C4-2B (cell line): Measurements from ENCODE around the gene DLG1.

Source experiments
- H3K27ac ChIP-seq: fragments of 450-650 bp; 2 replicates; pipeline ENCODE4 v1.5.1; 2017
- CTCF ChIP-seq: fragments of 450-650 bp; conservative IDR thresholded peaks from 2 replicates; pipeline ENCODE4 v1.5.1; 2017; ENCODE audit warnings: mild to moderate bottlenecking
- ZFX ChIP-seq: fragments of 450-650 bp; IDR thresholded peaks from 2 replicates; pipeline ENCODE4 v1.6.1; 2017

Gene DLG1

GRCh38 chr3:197296545-197296944 lies 1.9 kb downstream of the DLG1 start:
- TF ChIP-seq CTCF (no peak), ZFX (no peak)
- H3K27ac ChIP-seq = no peak overlapping the region

- no peak for TF ChIP-seq CTCF
- TF ChIP-seq ZFX = no peak
- H3K27ac ChIP-seq = no peak overlapping the region
These were observed 2.5 kb downstream of the DLG1 start for GRCh38 chr3:197295871-197296270.

- TF ChIP-seq ZFX = no peak
- TF ChIP-seq CTCF = no peak
- no peak overlapping the region for H3K27ac ChIP-seq
These were observed 4.7 kb downstream of the DLG1 start for GRCh38 chr3:197293605-197294237.

- TF ChIP-seq ZFX (no peak), CTCF (no peak)
- H3K27ac ChIP-seq = no peak overlapping the region
These were observed 5.8 kb downstream of the DLG1 start for GRCh38 chr3:197292648-197293047.

GRCh38 chr3:197292083-197292646 lies 6.2 kb downstream of the DLG1 start:
- no peak overlapping the region for H3K27ac ChIP-seq

GRCh38 chr3:197289726-197290125 lies 8.7 kb downstream of the DLG1 start:
- TF ChIP-seq ZFX = no peak
- H3K27ac ChIP-seq = no peak overlapping the region

More at GRCh38 chr3:197292083-197292646, 6.2 kb downstream of the DLG1 start:
- TF ChIP-seq CTCF (no peak), ZFX (no peak)

GRCh38 chr3:197286678-197287077 lies 11.7 kb downstream of the DLG1 start:
- TF ChIP-seq CTCF = no peak
- TF ChIP-seq ZFX = no peak
- H3K27ac ChIP-seq = no peak overlapping the region

GRCh38 chr3:197285557-197285956 lies 12.9 kb downstream of the DLG1 start:
- no peak for TF ChIP-seq CTCF
- no peak for TF ChIP-seq ZFX
- H3K27ac ChIP-seq = no peak overlapping the region
